ENCODE measurements around the gene TRIM31.
A peak's percentile ranks its signal among the peaks of the same experiment; 100 is the strongest.

The TRIM31 gene

GRCh38 chr6:30075790-30076732 is 36.8 kb downstream of the TRIM31 start:
- ATAC-seq (peak; percentile 11), DNase-seq (peak; percentile 29)

GRCh38 chr6:30075094-30075789 is 37.6 kb downstream of the TRIM31 start, which contains the start of gene RNF39:
RNF39 (minus strand) TSS chr6:30075769; CDS start chr6:30075585, 184 bp downstream.
- ATAC-seq (no peak), DNase-seq (peak; percentile 15)

- DNase-seq: no peak
- ATAC-seq: no peak
Observed at GRCh38 chr6:30074331-30075093, 38.4 kb downstream of the TRIM31 start.

GRCh38 chr6:30073489-30074235 is 39.2 kb downstream of the TRIM31 start:
- no peak for ATAC-seq
- DNase-seq: no peak

- ATAC-seq: no peak
Observed at GRCh38 chr6:30071858-30072257, 41.0 kb downstream of the TRIM31 start.

GRCh38 chr6:30071081-30071818 is 41.6 kb downstream of the TRIM31 start:
- ATAC-seq: no peak
- DNase-seq: peak; percentile 34

More at GRCh38 chr6:30071858-30072257, 41.0 kb downstream of the TRIM31 start:
- DNase-seq: no peak

GRCh38 chr6:30067460-30068139 is 45.3 kb downstream of the TRIM31 start:
- no peak for DNase-seq
- no peak for ATAC-seq

- DNase-seq (peak; percentile 98), ATAC-seq (peak; percentile 99)
Observed at GRCh38 chr6:30066577-30067459, 46.1 kb downstream of the TRIM31 start, which contains the start of gene PPP1R11. PPP1R11 (plus strand) TSS chr6:30067198; CDS start chr6:30067411, 213 bp downstream.

GRCh38 chr6:30066082-30066481 is 46.8 kb downstream of the TRIM31 start:
- DNase-seq (no peak), ATAC-seq (no peak)

- ATAC-seq: no peak
Observed at GRCh38 chr6:30063315-30063714, 49.6 kb downstream of the TRIM31 start.

GRCh38 chr6:30062471-30063178 is 50.3 kb downstream of the TRIM31 start:
- no peak for ATAC-seq
- DNase-seq: no peak

More at GRCh38 chr6:30063315-30063714, 49.6 kb downstream of the TRIM31 start:
- DNase-seq: no peak

GRCh38 chr6:30061858-30062458 is 50.9 kb downstream of the TRIM31 start:
- ATAC-seq: peak; percentile 37
- peak; percentile 14 for DNase-seq

GRCh38 chr6:30061092-30061857 is 51.6 kb downstream of the TRIM31 start, which contains the start of gene POLR1H:
POLR1H (plus strand) TSS chr6:30061265; CDS start chr6:30061525, 260 bp downstream.
- peak; percentile 86 for DNase-seq
- peak; percentile 93 for ATAC-seq

- ATAC-seq (peak; percentile 29), DNase-seq (peak; percentile 50)
Observed at GRCh38 chr6:30060606-30061091, 52.2 kb downstream of the TRIM31 start.

GRCh38 chr6:30055513-30055912 is 57.4 kb downstream of the TRIM31 start:
- DNase-seq (no peak), ATAC-seq (no peak)

- DNase-seq: no peak
- no peak for ATAC-seq
Observed at GRCh38 chr6:30053682-30054081, 59.2 kb downstream of the TRIM31 start.

Data from stimulated activated naive CD8-positive, alpha-beta T cell treated with anti-CD3 and anti-CD28 coated beads, Interleukin-15, Interleukin-2, amounts not matched to agents 100 U/mL and 50 U/mL, for 24 hours (primary cell).